HG02884 (cell line): ENCODE measurements around the gene FAM168B.

ENCODE experiments used
- ATAC-seq: cut with Tn5 transposase; IDR thresholded peaks from one replicate; pipeline ENCODE4 v1.9.1; 2021; ENCODE audit warnings: mild to moderate bottlenecking, moderate library complexity; ENCODE audit not compliant: unreplicated experiment

FAM168B gene

DNA sequence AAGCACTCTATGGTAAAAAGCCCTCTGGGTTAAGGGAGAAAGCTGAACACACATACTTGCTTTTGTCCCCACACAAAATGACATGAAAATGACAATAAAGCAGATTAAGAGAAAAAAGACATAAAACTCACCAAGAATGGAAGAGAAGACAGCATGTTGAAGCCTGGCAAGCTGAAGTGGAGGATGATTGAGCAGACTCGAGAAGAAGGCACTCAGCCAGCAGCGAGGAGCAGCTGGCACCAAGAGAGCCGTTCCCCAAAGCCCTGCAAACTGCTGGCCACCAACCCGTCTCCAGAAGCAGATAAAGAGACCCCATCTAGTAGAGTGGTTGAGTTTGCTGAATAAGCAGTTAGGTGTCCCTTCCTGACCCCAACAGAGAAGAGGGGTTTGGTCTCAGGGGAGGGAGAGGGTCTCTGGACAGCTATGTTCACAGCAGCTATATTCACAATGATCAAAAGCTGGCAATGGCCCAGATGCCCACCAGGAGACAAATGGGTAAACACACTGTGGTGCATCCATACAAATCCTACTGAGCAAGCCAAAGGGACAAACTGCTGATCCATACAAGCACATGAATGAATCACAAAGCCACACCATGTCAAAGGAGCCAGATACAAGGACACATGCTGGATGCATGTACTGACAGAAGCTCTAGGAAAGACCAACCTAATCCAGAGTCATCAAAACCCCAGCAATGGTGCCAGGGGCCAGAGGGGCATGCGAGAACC, 36.9 kb downstream of the FAM168B start:
- ATAC-seq, result no peak

- no peak for ATAC-seq
Observed at GRCh38 chr2:131055169-131056065, 37.8 kb downstream of the FAM168B start.

- no peak for ATAC-seq
Observed at GRCh38 chr2:131054488-131054887, 38.8 kb downstream of the FAM168B start.

GRCh38 chr2:131052741-131053263, 40.5 kb downstream of the FAM168B start:
- no peak for ATAC-seq

- ATAC-seq, result no peak
Observed at GRCh38 chr2:131050896-131051295, 42.4 kb downstream of the FAM168B start.

DNA sequence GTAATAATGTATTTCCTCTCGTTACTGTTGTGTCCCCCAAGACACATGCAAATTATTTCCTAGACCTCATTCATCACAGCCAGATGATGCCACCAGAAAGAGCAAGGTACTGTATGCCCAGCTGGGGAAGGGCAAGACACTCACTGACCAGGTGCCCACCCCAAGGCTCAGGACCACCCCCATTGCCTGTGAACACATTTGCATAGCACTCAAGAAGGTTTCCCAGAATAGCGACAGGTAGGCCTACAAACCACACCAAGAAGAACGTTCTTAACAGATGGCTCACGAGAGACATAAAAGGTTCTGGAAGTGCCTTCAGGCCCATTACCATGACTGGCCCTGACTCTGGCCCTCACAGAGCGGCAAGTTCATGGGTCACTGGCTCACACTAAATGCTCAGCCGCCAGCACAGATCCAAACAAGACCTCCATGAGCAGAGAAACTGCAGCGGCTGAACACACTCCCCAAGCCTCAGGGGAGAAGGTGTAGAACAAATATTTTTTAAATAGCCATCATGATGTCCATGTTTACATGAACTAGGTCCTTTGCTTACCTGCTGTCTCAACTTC, 44.0 kb downstream of the FAM168B start:
- no peak for ATAC-seq

DNA sequence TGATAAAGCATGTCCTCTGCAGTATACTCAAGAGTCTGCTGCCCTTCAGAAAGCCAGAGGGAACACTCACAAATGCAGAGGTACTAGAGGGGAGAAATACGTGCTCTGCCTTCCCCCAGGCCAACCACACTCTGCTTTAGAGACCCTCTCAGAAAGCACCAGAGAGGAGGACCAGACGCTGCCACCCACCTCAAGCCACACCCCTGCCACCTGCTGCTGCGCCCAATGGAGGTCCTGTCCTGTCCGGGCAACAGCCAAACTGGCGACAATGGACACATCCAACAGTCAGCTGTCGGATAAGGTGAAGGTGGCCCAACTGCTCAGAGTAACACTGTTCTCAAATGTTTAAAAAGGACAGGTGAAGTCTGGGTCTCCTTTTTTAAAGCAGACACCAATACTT, 44.6 kb downstream of the FAM168B start:
- ATAC-seq, result no peak

DNA sequence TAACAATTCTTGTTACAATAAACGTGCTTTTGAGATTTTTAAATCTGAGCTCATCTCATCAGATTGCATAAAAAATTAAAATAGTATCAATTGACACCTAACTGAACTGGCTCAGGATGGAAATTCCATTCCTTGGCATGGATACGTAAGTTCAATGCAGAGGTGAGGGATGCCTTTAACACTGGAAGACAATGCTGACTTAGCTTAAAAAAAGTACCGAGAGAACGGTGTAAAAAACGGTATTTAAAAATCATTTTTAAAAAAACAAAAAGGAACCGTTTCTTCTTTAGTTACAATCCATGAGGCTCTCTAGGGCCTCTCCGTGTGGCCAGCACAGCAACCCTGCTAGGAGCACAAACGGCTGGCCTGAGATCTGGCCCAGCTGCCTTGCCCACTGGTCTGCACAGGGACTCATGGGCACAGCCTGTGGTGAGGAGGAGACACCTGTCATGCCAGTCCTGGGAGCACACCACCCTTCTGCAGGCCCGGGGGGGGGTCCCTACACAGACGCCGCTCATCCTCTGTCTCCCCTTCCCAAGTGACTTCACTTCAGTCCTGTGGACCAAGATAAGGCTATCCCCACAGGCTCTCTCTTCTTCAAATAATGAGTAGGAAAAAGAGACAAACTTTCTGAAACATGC, 45.2 kb downstream of the FAM168B start:
- no peak for ATAC-seq

- ATAC-seq, result no peak
Observed at GRCh38 chr2:131046918-131047652, 46.2 kb downstream of the FAM168B start.

DNA sequence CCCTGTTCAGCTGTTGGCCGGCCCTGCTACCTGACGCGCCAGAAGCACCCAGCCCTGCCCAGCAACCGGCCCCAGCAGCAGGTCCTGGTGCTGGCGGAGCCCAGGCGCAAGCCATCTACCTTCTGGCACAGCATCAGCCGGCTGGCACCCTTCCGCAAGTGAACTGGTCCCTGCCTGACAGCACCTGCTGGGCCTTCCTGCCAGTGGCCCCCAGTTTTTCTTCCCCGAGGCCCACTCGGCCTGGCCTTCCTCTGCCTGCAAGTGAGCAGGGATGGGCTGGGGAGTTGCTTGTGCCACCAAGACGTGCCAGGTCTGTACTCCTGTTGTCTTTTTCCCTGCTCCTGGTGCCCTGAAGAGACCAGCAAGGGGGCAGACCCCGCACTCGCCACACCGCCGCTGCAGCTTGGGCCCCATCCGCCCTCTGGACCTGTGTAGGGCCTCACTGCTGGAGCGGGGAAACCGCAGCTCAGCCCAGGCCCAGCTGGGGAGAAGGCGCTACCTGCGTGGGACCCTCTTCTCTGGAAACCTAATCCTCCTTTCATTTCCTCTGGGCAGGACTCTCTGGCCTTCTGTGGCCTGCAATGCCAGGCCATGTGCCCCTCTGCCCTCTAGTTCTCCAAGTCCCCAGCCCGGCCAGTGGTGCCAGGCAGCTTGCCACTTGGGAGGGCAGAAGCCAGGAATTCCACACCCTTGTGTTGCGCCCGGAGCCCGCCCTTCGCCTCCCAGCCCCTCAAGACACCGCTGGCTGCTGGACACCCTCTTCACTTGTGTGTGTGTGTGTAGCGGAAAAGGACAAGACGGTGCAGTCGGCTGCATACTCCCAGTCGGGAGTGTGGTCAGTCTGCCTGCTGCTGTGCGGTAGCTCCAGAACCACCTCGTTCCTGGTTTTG, 47.0 kb downstream of the FAM168B start:
- ATAC-seq, result no peak

GRCh38 chr2:131045286-131046027, 47.8 kb downstream of the FAM168B start:
- no peak for ATAC-seq

GRCh38 chr2:131044757-131045150, 48.5 kb downstream of the FAM168B start:
- ATAC-seq, result no peak

- ATAC-seq, result no peak
Observed at GRCh38 chr2:131044075-131044756, 49.0 kb downstream of the FAM168B start.

GRCh38 chr2:131043199-131044074, 49.8 kb downstream of the FAM168B start:
- no peak for ATAC-seq

DNA sequence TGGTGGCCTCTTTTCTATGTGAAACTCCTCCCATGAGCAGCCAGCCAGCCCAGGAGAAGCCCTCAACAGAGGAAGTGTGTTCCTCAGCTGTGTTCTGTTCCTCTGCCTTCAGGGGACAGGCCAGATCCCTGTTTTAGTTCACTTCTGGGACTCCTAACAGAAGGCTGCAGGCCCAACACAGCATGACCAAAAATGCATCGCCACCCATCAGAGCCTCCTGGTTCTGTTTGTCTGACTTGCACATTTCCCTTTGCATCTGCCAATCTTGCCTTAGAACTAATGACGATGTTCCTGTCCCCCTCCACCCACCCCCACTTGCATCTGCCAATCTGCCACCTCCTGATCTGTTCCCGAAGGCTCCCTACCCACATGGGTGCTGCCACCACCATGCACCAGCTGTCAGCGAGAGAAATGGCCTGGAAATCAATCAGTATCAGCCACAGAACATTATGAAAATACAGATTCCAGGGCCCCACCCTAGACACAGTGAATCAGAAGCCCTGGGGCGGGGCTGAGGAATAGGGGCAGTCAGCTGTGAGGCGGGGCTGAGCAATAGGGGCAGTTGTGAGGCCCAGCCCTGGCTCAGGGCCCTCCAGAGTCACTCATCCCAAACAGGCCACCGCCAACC, 51.0 kb downstream of the FAM168B start:
- ATAC-seq, result no peak

- no peak for ATAC-seq
Observed at GRCh38 chr2:131041402-131042147, 51.7 kb downstream of the FAM168B start.
